ENCODE results near the gene ZFP2. TPM values are rescaled to one million over a fixed set of nuclear protein-coding genes. Genes with fewer than 3 reads are reported as not detected.

ZFP2 gene
- 0.13 and 0.27 TPM in 2 replicates for total RNA-seq (2016; rRNA removed; fragmentation: Illumina TruSeq; extraction: Trizol)
- 0.18 and 0.81 TPM in 2 replicates for total RNA-seq (2016; cell fraction: cytosol; rRNA removed; fragmentation: Illumina TruSeq; extraction: Trizol; ENCODE audit: low read depth)
- 0.19 and 0.56 TPM in 2 replicates for total RNA-seq (2016; cell fraction: insoluble cytoplasmic fraction; rRNA removed; fragmentation: Illumina TruSeq; extraction: Trizol)
- 0.17 and 0.34 TPM in 2 replicates for total RNA-seq (2016; cell fraction: membrane; rRNA removed; fragmentation: Illumina TruSeq; extraction: Trizol)
- total RNA-seq (2016; cell fraction: nucleus; rRNA removed; fragmentation: Illumina TruSeq; extraction: Trizol), result 0.16 and 0.47 TPM in 2 replicates
- polyA plus RNA-seq (2011; rRNA removed), result 0.29 and 0.42 TPM in 2 replicates
- polyA plus RNA-seq (2011; cell fraction: cytosol; rRNA removed), result 0.12 and 0.24 TPM in 2 replicates
- polyA plus RNA-seq (2011; cell fraction: nucleus; rRNA removed), result 0.14 and 0.42 TPM in 2 replicates
- polyA plus RNA-seq (2012), result 0.24 and 0.44 TPM in 2 replicates
- 0.03 and 0.15 TPM in 2 replicates for polyA plus RNA-seq (2016; cell fraction: cytosol; fragmentation: Illumina TruSeq; extraction: Trizol; ENCODE audit: low read depth)
- 0.23 and 0.51 TPM in 2 replicates for polyA plus RNA-seq (2016; cell fraction: insoluble cytoplasmic fraction; fragmentation: Illumina TruSeq; extraction: Trizol; ENCODE audit: low read depth)
- polyA plus RNA-seq (2016; cell fraction: membrane; fragmentation: Illumina TruSeq; extraction: Trizol; ENCODE audit: low read depth), result 0.15 and 0.31 TPM in 2 replicates
- polyA plus RNA-seq (2016; cell fraction: nucleus; fragmentation: Illumina TruSeq; extraction: Trizol; ENCODE audit: insufficient read depth, low read depth), result 0.71 and 0.76 TPM in 2 replicates
- not detected in 2 replicates for polyA minus RNA-seq (2011; rRNA and poly(A)+ RNA removed; ENCODE audit: low replicate concordance)
- not detected in 2 replicates for polyA minus RNA-seq (2011; cell fraction: cytosol; rRNA and poly(A)+ RNA removed)
- 0.64 and 0.99 TPM in 2 replicates for polyA minus RNA-seq (2011; cell fraction: nucleus; rRNA and poly(A)+ RNA removed)
- percentile 37 among the genes with signal in this experiment for Bru-seq, nascent RNA
- BruChase-seq, experiment 1, labeled RNA remaining after a 6-hour chase, result percentile 37 among the genes with signal in this experiment
- percentile 41 among the genes with signal in this experiment for BruChase-seq, experiment 2, labeled RNA remaining after a 2-hour chase
- long read RNA-seq, experiment 1, result 0 reads
- long read RNA-seq, experiment 2, partial matches to known transcripts, result 0 of 1 reads
- long read RNA-seq, experiment 2, other reads (novel, unspliced or antisense), result 1 of 1 reads

- no peak within 1 kb of the TSS for H2AFZ ChIP-seq (ENCODE audit: low read length)
- H4K20me1 ChIP-seq (ENCODE audit: insufficient read depth, low read length), result no peaks in the 10 kb centered on the region
- BruUV-seq (replicated peaks), result no TSS peak
- intact Hi-C loops (cut with micrococcal nuclease; ENCODE audit: unreplicated experiment) (no loop called here), in situ Hi-C loops (cut with HindIII; ENCODE audit: extremely low pct_ligation_motif_present, low pct_unique_long_range_greater_than_20kb) (no loop called here)
- peaks cover 12% of the 10 kb centered on the region for H3K4me1 ChIP-seq (ENCODE audit: insufficient read depth, low read length)
- FAIRE-seq (no peak), ATAC-seq (peak; percentile 96), DNase-seq (ENCODE audit: low spot score) (peak; percentile 19)
- H3K36me3 ChIP-seq (replicated peaks in 1 of 2; ENCODE audit: control insufficient read depth in 1 of 2, insufficient read depth in 2 of 2, low read length in 2 of 2), result no peaks in the 10 kb centered on the region
- no peaks in the 10 kb centered on the region for H3K79me2 ChIP-seq (ENCODE audit: insufficient read depth, low read length)
- ChIA-PET POLR2A (interaction anchor here (0.7 to 1.6 kb wide), 2 partner anchors 36 to 109 kb away, joined by 3 to 8 read pairs; partner anchors contain the start of gene ZNF354B), CTCF (ENCODE audit: low intra/inter-chr PET ratio, low total read pairs) (no interaction called here)
- no peaks in the 10 kb centered on the region for H3K27me3 ChIP-seq (ENCODE audit: control insufficient read depth in 1 of 2, insufficient read depth in 2 of 2, low read length in 2 of 2)
- H3K9me3 ChIP-seq (ENCODE audit: low read length), result peaks cover 22% of the 10 kb centered on the region; the same call in 1 of the 2 replicates
- peak within 1 kb of the TSS; percentile 43 to 72 (median 71) for H3K4me3 ChIP-seq (replicated peaks in 1 of 3; ENCODE audit: insufficient read depth in 1 of 3, low read depth in 2 of 3, low read length in 3 of 3)
- WGBS (ENCODE audit: low lambda C conversion rate), result 52% methylated on average over 26 of the region's 79 CpGs
- H3K4me2 ChIP-seq (ENCODE audit: low read depth, low read length), result peak within 1 kb of the TSS; percentile 70
- H3K27ac ChIP-seq (ENCODE audit: extremely low read length, insufficient read depth, low read length), result no peak within 1 kb of the TSS
- H3K9ac ChIP-seq (ENCODE audit: insufficient read depth, low read depth, low read length), result peak within 1 kb of the TSS; percentile 54
- 0 out of 2 replicates have a peak, but pooled peaks have one; percentile 41 for TF ChIP-seq ZNF501 (CRISPR knock-in tag; IDR thresholded peaks at IDR 0.05)
- TF ChIP-seq HBP1 (CRISPR knock-in tag; IDR thresholded peaks at IDR 0.05; ENCODE audit: low read depth), result no peak
- TF ChIP-seq MAX (IDR thresholded peaks at IDR 0.05), result peak; percentile 35
- TF ChIP-seq ZNF530 (CRISPR knock-in tag; IDR thresholded peaks at IDR 0.05; ENCODE audit: low read depth), result no peak
- 0 out of 2 replicates have a peak, but pooled peaks have one; percentile 25 for TF ChIP-seq HOXA5 (CRISPR knock-in tag; IDR thresholded peaks at IDR 0.05)
- TF ChIP-seq UBTF (CRISPR knock-in tag; IDR thresholded peaks at IDR 0.05), result peak; percentile 85
- TF ChIP-seq RFXAP (CRISPR knock-in tag; IDR thresholded peaks at IDR 0.05; ENCODE audit: borderline replicate concordance), result 0 out of 2 replicates have a peak, but pooled peaks have one; percentile 45
- 0 out of 2 replicates have a peak, but pooled peaks have one; percentile 24 for TF ChIP-seq ZNF605 (CRISPR knock-in tag; IDR thresholded peaks at IDR 0.05)
These were observed at the start of gene ZFP2 for GRCh38 chr5:178895615-178896571. ZFP2 (plus strand) TSS chr5:178895913; CDS start chr5:178931314, 35,401 bp downstream.
